Measurements from ENCODE around the gene POLDIP2.

DNA sequence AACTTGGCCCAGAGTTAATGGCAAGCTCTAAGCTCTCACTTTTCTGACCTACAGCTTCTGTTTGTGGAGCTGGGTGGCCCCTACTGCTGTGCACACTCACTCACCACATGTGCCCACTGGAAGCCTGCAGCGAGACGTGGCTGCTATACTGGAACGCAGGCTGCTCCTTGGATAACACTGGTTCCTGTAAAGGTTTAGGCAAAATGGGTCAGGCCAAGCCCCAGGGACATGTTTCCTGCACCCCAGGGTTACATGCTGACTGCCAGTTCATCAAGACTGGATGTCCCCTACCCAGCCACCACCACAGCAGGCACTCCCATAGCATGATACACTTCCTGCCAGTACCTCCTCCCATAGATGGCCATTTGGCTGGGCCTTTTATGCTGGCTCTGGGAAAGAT is 8.3 kb downstream of the POLDIP2 start:
- TF ChIP-seq POLR2A (IDR thresholded peaks at IDR 0.05) (no peak), CTCF (IDR thresholded peaks at IDR 0.05 in 8 of 11, conservative IDR thresholded peaks at IDR 0.05 in 3 of 11) (no peak), POLR2AphosphoS5 (IDR thresholded peaks at IDR 0.05) (peak in 1 of 3 donors; percentile 37)

All from spleen (tissue), 7 donors.